Fibroblast of upper back skin (primary cell): ENCODE measurements around the gene CCDC92.

Experiments used
- DNase-seq: peaks from one replicate; pipeline ENCODE4 v3.0.0-alpha.2; 2013

The CCDC92 gene, protein sequence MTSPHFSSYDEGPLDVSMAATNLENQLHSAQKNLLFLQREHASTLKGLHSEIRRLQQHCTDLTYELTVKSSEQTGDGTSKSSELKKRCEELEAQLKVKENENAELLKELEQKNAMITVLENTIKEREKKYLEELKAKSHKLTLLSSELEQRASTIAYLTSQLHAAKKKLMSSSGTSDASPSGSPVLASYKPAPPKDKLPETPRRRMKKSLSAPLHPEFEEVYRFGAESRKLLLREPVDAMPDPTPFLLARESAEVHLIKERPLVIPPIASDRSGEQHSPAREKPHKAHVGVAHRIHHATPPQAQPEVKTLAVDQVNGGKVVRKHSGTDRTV

DNA sequence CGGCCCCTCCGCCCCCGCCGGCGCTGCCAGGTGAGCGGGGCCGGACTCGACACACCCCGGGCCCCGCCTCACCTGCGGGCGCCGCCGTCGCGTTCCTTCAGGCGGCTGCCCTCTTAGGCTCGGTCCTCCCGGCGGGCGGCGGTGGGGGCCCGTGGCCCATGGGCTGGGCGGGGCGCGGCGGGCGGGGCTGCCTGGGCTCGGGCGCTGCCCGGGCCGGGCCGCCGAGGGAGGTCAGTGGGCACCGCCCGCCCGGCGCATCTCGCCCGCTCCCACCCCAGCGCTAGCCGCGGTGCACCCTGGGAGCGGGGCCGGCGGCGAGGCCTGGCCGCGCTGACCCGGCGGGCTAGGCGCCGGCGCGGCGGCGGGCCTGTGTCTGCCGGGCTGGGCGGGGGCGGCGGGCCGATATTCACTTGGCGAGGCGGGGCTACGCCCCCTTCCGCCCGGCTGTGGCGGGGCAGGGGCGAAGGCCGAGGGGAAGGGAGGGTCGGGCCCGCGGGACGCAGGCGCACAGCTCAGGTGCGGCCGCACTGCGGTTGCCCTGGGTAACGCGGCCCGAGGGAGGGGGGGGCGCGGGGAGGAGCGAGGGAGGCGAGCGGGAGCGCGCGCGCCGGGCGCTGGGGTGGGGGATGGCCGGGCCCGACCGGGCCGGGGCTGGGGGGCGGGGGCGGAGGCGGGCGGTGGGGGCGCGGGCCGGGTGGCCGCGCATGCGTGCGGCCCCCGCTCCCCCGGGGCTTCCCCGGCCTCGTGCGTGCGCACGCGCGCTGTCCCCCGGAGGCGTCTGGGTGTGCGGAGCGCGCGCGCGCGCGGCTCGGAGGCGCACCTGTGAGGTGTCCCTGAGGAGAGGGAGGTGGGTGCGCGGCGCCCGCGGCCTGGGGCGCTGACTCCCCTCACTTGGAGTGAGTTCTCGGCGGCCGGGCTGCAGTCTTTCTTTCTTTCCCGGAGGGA, at the start of gene CCDC92, which contains the start of gene ZNF664:
CCDC92 (minus strand) TSS at position 375 of the 945 bp plus-strand sequence. CDS start 28,526 bp downstream, outside the sequence.
ZNF664 (plus strand) TSS at position 759 of the 945 bp plus-strand sequence. CDS start 38,930 bp downstream, outside the sequence.
- DNase-seq, result peak; percentile 90

DNA sequence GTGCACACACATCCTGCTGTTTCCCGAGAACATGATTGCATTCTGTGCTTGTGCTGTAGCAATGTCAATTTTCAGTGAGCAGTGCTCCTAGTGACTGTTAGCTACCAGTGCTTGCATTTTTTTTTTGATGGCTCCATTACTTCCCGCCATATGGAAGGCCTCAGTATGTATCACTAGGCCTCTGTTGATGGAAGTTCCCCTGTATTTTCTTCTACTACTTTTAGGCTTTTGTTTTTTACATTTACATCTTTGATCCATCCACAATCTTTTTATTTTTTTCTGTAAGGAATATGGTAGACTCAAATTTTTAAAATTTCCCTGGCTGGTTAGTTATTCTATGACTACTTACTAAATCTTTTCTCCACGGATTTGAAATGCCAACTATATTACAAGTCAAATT, 49.5 kb upstream of the CCDC92 start:
- DNase-seq, result no peak

DNA sequence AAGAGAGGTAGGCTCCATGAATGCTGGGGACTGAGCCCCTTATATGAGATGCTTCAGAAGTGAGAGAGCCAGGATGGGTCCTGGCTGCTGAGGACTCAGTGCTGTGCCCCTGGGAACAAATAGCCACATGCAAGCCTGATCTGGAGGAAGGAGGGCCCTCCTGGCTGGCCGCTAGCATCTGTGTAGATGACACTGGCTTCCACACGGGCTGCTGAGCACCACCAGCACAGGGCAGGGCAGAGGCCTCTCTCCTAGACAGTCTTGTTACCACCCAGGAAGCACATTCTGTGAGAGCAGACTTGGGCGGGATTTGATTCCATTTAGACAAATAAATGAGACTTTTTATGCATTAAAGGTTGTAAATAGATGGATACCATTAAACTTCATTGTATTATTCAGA, 48.4 kb upstream of the CCDC92 start:
- no peak for DNase-seq

GRCh38 chr12:124020514-124020949, 47.9 kb upstream of the CCDC92 start:
- peak; percentile 53 for DNase-seq

DNA sequence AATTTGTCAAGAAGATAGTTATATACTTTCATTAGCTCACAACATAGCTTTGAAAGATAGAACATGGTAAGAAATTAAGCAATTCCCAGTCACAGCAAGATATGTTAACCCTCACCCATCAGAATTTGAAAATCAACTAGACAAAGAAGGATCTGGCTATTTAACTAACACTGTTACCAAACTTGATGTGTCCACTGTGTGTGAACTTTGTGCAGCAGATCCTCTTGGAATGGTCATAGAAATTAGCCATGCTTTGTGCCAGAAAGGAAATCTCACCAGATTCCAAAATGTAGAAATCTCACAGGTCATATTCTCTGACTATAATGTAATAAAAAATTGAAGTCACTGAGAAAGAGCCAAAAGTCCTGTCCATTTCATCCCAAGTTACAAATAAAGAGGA, 46.5 kb upstream of the CCDC92 start:
- DNase-seq, result no peak

DNA sequence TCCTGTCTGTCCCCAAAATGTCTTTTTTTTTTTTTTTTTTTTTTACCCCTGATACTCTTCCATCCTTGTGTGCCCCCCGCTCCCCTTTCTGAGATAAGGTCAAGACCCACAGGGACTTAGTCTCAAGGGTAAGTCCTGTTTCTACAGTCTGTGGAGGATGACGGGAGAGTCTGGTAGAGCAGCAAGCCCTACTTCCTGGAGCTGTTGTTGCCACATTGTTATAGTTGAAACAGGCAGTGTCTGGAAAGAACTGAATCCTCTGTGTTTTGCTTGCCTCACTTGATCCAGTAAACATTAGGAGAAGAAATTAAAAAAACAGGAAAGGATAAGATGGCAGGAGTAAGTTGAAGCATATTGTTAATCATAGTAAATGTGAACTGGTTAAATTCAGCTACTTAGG, 45.9 kb upstream of the CCDC92 start:
- no peak for DNase-seq

- no peak for DNase-seq
These were observed 44.4 kb upstream of the CCDC92 start for GRCh38 chr12:124017064-124017463.

DNA sequence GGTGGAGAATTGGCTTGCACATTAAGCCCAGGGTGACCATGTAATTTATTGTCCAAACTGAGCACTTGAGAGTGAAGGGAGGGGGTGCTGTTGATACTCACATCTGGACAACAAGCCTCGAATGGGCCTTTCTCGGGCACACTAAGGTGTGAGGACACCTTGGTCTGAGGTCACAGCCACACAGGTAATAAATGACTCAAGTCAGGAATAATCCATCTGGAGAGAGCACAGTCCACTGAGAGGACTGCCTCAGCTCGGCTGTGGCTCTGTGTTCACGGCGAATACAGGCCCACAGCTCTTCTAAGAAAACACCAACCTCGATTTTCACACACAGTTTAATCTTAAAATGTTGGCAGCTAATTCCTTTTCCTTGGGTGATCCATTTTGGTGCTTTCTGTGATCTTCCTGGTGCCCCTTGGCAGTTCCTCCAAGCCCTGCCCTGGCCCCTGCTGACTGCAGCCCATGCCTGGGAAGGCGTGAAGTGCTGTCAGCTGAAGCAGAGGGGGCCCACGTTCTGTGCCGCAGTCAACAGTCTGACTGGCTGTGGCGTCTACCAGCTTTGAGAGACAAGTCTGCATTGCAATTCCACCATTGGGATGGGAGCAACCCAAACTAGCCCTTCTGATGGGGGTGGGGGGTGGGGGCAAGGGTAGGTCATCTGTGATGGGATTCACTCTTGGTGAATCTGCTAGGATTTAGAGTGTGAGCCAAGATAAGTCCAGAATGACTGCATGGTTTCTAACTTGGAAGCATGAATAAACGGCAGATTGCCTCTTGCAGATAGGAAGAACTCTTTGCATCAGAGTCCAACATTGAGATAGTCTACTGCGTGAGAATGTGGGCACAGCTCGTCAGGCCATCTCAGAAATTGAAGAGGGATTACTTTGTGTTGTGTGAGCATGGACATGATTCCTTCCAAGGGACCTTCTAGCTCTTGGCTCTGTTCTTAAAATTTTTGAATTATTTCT, 43.1 kb upstream of the CCDC92 start:
- no peak for DNase-seq

- no peak for DNase-seq
These were observed 40.4 kb upstream of the CCDC92 start for GRCh38 chr12:124013073-124013472.

DNA sequence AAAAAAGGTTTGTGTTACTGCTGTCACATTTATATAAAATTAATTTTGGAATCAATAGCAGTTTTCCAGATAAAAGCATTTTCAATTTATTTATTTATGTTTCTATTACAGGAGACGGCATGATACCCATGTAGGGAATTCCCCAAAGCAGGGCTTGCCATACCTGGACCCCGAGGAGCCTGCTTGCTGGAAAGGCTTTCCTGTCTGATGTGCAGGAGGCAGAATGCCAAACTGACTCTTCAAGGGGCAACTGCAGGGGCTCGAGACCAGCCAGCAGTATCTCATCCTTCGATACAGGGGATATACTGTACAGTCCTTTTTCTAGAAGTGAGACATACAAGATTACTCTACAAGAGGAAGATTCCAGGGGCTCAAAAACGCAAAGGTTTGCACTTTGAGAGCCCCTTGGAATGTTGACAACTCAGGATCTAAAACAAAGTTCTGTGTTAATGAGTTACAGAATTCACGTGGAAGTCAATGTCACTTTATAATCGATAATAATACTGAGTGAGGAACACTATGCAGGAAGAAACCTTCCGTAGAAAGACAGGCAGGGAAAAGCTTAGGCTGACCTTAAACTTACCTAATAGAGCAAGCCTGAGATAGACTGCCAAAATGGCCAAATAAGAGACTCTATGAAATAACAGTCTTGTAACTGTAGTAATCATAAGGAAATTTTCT, 38.9 kb upstream of the CCDC92 start:
- DNase-seq, result no peak

GRCh38 chr12:124010687-124011086, 38.1 kb upstream of the CCDC92 start:
- no peak for DNase-seq

DNA sequence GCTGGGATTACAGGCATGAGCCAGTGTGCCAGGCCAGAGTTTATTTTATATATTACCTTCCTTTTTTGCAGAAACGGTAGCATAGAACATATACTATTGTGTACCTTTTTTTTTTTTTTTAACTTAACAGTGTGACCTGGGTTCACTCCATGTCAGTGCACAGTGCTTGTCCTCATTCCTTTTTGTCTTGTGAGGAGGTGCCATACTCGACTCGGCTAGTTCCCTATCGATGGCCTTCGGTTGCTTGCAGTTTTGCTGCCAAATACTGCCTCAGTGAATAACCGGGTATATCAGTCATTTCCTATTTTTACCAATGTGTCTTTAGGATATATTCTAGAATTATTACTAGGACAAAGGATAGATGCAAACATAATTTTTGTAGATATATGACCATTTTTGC, 37.1 kb upstream of the CCDC92 start:
- DNase-seq, result no peak

- DNase-seq, result no peak
These were observed 36.0 kb upstream of the CCDC92 start for GRCh38 chr12:124008595-124008994.

DNA sequence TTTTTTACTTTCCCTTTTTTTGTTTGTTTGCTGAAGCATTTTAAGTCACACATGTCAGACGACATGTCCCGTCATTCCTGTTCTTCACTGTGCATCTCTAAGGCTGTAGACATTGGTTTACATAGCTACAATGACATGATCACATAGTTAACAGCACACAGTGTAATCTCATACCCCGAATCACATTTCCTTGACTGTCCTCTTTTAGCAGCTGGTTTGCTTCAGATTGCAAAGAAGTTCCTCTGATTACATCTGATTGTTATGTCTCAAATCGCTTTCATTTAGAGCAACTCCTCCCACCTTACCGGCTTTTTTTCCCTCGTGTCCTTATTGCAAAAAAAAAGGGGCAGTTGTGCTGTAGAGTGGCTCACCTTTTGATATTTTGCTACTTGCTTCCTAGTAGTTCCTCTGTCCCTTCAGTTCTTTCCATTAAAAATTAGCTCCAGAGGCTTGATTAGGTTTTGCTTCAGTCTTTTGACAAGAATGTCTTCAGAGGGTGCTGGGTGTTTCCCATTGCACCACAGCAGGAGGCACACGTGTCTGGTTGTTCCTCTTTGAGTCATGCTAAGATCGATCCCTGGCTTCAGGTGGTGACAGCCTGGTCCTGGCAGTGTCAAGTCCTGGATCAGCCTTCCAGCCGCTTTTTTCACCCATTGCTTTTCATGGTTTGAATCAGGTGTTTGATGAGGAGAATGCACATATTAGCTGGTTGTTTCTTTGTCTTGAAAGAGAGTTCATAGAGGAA, 35.4 kb upstream of the CCDC92 start:
- peak; percentile 49 for DNase-seq

DNA sequence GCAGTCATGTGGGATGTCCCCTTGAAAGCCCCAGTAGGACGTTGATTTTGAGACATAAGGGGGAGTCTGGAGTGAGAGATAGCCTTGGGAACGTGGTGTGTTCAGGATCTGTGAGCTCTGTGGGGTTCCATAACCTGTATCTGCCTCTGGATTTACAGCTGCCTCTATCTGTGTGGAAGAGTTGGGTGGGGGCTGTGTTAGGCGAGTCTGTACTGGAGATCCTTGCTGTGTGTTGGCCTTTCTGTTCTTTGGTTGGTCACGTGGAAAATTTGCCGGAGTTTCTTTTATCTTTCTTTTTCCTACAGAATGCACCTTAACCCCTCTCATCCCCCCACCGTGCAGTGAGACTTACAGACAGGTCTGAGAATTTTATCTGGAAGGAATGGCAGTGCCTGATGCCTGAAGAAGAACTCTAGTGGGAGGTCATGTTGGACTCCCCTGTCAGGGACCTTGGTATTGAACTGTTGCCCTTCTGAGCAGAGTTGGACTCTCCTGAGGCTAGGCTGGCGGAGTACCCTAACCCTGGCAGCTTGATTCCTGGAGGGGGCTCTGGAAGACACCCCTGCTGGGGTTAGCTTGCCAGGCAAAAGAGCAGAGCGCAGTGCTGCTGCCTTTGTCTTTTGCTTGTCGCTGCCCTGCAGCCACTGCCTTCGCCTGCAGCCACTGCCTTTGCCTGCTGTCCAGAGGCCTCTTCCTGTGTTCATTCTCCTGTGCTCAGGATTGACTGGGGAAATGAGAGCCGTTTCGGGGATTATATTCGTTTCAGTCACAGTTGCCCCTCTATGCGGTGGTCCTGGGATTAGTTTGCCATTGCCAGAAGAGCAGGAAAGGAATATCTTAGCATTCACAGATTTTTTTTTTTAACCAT, 34.4 kb upstream of the CCDC92 start:
- no peak for DNase-seq

DNA sequence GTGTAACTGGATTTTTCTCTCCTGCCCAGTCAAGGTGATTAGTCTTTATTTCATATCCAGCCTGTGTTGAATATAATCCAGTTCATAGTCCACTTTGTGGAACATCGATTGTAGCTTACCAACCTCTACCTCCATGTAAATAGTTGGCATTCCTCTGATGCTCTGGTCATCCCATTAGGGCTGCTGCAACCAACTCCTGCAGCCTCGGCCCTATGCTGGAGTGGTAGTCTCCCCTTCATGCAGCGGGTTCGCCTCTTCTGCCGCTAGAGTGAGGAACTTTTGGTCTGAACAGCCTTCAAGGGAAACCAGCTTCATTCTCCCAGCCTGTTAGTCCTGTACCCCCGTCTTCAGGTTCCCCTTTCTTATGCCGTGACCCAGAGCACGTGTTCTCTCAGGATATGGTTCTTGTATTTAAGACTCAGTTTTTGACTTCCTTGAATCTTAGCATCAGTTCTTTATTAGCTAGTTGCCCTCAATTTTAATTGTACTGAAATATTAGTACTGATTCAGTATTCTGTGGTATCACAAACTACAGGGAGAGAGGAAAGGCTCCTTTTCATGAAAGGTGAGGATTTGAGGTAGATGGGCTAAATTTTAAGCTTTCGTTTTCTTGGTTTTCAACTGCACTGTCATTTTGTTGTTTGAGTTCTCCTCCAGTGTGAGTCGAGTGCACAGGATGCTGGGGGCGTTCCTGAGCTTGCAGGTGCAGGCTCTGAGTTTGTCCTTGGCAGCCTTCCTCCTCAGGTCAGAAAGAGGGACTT, 33.6 kb upstream of the CCDC92 start:
- no peak for DNase-seq

GRCh38 chr12:124004233-124004875, 31.7 kb upstream of the CCDC92 start:
- DNase-seq, result no peak

- DNase-seq, result no peak
These were observed 30.0 kb upstream of the CCDC92 start for GRCh38 chr12:124002654-124003053.
